HL-60/S4 treated with phorbol 12-myristate 13-acetate at 8.2 ng/mL for 4 days and 3 days (cell line): ENCODE data around the gene FBXW11.

Experiments
- in situ Hi-C: fragments of 300-500 bp; cut with MboI; formaldehyde crosslinking; loops from 2 replicates; pipeline ENCODE4 v1.15.0; 2022; ENCODE audit warnings: low sequenced_read_pairs

Gene FBXW11

GRCh38 chr5:171848486-171848885 is 158.0 kb downstream of the FBXW11 start:
- in situ Hi-C loops: no loop called here

- in situ Hi-C loops: no loop called here
Measured at GRCh38 chr5:171848006-171848405, 158.4 kb downstream of the FBXW11 start.

GRCh38 chr5:171847026-171847425 is 159.4 kb downstream of the FBXW11 start:
- in situ Hi-C loops: no loop called here

- in situ Hi-C loops: no loop called here
Measured at GRCh38 chr5:171846323-171846722, 160.1 kb downstream of the FBXW11 start.

- in situ Hi-C loops: no loop called here
Measured at GRCh38 chr5:171845857-171846256, 160.6 kb downstream of the FBXW11 start.

DNA sequence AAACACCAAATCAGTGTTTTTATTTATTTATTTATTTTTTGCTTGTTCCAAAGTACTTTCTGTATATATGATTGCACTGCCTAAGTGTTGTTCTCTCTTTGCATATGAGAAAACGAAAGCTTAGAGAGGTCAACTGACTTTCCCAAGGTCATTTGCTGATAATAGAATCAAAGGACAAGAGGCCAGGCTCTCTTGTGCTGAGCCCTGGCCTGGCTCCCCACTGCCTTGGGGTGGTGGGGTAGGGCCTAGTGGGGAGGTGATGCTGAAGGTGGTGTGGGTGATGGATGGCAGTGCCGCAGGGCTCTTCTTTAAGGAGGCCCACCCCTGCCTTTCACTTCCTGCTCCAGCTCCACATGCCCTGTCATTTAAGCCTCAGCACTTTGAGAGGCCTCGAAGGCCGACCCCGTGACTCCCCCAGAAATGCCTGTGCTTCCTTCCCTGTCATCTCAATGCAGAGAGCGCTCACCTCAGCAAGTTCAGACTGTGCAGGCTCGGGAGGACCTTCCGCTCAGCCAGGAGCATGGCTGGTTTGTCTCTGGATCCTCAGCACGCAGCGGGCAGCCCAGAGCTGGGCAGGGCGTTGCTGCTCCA is 161.3 kb downstream of the FBXW11 start:
- in situ Hi-C loops: no loop called here

DNA sequence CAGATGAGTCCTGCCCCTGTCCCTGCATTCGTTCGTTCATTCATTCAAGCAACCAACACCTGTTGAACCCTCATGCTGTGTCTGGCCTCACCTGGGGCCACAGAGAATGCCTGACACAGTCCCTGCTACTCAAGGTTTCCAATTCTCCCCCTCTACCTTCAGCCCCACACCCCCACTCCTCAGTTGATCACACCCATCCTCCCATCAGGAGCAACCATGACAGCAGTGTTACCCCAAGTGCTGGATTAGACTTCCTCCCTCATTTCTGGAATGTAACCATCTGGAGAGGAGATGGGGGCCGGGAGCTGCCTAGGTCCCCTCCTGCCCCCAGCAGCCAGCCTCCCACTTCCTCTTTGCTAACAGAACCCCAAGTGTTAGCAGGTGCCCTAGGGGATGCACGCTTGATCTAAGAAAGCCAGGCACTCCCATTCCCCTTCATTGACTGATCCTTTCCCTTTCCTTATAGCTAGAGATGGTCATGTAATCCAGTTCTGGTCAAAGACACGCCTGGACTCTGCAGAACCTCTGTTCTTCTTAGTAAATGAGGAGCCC is 163.6 kb downstream of the FBXW11 start:
- in situ Hi-C loops: no loop called here

DNA sequence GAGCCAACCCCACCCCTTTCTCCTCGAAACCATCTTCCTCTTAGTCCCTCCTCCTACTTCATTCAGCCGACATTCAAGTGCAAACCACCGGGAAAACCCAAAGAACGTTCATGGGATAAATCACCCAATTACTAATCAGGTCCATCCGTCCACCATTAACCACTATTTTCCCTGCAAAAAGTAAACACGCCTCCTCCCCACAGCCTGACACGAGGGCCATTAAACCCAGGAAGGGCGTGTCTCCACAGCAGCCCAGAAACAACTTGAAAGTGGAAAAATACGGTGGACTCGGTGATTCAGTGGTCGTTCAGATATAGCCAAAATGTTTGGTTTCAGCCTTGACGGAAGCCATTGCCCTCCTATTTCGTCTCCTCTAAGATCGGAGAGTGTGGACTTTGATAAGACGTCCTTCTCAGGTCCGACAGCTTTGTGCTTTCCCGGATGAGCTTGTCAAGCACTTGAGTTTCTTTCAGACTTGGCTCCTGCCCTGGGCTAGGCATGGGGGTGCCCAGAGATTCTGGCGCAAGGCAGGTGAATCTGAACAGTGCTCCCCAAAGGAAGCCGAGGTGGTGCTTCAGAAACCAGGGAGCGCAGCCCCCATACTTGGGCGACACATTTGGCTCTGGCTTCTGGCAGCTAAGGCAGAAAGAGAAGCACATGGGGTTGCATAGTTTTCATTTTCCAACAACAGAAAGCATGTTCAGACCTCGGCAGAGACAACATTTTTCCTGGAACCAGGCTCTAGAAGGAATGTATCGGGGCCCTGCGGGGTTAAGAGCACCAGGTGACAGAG is 164.3 kb downstream of the FBXW11 start:
- in situ Hi-C loops: no loop called here

DNA sequence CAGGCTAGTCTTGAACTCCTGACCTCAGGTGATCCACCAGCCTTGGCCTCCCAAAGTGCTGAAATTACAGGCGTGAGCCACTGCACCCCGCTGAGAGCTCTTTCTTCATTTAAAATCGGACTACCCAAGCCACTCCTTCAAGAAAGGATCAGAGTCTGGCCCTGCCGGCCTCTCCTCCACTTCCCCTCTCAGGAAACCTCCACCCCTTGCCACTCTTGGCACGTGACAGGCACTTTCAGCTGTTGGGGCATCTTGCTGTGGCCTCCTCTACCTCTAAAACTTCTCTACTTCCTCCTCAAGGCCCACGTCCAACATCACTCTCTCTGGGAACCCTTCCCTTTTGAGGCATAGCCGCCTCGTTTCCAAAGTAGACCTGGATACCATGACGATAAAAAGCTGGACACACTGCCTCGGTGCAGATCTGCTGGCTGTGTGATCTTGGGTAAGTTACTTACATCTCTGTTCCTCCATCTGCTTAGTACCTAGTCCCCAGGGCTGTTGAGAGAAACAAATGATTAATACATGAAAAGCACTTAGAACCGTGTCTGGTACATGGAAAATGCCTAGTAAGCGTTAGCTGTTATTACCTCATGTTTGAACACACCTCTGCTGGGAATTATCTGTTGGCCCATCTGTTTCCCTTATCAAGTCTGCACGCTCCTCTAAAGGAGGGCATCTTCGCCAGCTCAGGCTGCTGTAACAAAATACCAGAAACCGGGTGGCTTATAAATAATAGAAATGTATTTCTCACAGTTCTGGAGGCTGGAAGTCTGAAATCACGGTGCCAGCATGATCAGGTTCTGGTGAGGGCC is 165.5 kb downstream of the FBXW11 start:
- in situ Hi-C loops: no loop called here

- in situ Hi-C loops: no loop called here
Measured at GRCh38 chr5:171840066-171840465, 166.4 kb downstream of the FBXW11 start.

- in situ Hi-C loops: no loop called here
Measured at GRCh38 chr5:171839112-171839511, 167.3 kb downstream of the FBXW11 start.

DNA sequence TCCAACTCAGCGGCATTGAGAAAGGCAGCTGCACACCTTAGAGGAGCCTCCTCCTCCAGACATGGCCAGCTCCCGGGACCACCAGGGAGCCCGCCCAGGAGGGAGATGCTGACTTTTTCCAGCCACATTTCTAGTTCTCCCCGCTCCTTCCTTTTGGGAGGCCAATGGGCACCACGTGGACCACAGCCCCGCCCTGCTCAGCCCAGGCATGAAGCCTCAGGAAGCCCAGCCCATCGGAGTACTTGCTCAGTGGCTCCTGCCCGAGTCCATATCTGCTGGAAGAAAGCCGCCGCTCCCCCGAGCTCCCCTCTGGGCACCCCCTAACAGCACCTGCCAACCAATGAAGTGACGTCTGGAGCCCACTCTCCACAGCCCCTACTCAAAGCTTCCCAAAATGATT is 168.4 kb downstream of the FBXW11 start:
- in situ Hi-C loops: no loop called here

DNA sequence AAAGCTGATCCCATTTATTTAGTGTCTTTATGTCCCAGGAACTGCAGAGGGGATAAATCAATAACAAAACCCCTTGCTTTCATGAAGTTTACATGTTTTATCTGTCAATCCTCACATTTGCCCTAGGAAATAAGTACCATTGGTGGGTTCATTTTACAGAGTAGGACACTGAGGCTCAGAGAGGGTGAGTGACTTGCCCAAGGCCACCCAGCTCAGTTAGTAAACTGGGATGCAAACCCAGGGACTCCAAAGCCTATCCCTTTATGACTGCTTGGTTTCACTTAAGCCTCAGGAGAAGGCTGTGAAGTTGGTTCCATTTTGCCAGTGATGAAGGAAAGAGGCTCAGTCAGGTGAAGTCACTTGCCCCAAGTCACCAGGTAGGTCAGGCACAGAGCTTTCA is 168.9 kb downstream of the FBXW11 start:
- in situ Hi-C loops: no loop called here

DNA sequence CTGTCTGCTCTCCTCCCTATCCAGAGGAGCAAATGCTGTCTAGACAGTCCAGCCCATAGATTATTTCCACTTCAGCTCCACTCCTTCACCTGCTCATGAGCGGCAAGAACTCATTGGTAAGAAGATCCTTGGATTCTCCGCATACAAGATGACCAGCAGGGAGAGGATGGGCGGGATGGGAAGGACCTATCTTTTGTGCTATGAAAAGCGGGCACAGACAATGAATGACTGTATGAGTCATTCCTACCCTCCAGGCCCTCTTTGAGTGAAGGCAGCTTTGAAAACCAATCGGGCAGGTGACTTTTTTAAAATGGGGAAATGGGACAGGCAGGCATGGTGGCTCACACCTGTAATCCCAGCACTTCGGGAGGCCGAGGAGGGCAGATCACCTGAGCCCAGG is 171.4 kb downstream of the FBXW11 start:
- in situ Hi-C loops: no loop called here

GRCh38 chr5:171834461-171834860 is 172.0 kb downstream of the FBXW11 start:
- in situ Hi-C loops: no loop called here

- in situ Hi-C loops: no loop called here
Measured at GRCh38 chr5:171832775-171833174, 173.7 kb downstream of the FBXW11 start.

GRCh38 chr5:171830686-171831085 is 175.8 kb downstream of the FBXW11 start:
- in situ Hi-C loops: no loop called here

GRCh38 chr5:171827162-171827561 is 179.3 kb downstream of the FBXW11 start:
- in situ Hi-C loops: no loop called here

- in situ Hi-C loops: no loop called here
Measured at GRCh38 chr5:171826132-171826531, 180.3 kb downstream of the FBXW11 start.

DNA sequence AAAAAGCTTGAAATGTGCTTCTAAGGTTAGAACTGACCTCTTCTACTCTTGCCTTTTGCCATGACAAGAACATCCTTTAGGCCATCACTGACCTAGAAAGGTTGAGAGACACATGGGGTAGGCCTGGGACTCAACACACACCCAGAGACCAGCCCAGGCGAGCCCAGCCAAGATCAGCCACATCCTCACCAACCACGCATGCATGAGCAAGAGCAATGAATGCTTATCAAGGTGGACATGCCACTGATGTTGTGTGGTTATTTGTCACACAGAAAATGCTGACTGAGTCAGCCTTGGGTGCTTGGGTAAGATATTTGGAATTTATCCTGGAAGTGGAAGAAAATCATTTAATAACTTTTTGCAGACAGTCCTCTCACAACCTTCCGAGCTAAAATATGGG is 181.4 kb downstream of the FBXW11 start:
- in situ Hi-C loops: no loop called here

GRCh38 chr5:171823269-171823668 is 183.2 kb downstream of the FBXW11 start:
- in situ Hi-C loops: no loop called here

DNA sequence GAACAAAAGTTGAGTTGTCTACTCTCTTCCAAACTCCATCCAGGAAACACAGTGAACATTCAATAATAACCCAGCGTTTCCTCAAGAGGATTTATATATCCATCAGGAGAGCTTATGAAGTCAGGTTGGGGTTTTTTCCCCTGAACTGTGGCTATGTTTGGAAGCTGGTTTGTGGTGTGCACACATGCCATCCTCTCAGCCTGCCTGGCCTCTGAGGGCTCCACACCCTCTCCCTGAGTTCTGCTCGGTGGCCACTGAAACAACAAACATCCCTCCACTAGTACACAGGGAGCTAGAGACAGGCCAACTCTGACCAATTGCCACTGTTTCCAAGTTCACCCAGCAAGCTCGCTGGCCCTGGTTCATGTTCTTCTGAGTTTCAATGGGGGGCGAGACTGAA is 185.2 kb downstream of the FBXW11 start:
- in situ Hi-C loops: no loop called here
